Breast epithelium (tissue), 4 donors: ENCODE data around the gene XAF1. TPM values are rescaled to one million over a fixed set of nuclear protein-coding genes. Genes with fewer than 3 reads are reported as not detected.

Experiments
- DNase-seq, 2 donors: peaks; one replicate each; pipeline ENCODE4 v3.0.0-alpha.2; 2019; ENCODE audit warnings: low spot score in 2 of 2
- H3K27ac ChIP-seq, 2 donors: fragments of 200-600 bp; sonication (generic) in 1 of 2; one replicate each; pipeline ENCODE4 v1.5.1; 2016 to 2019; ENCODE audit warnings: mild to moderate bottlenecking in 1 of 2
- H3K27me3 ChIP-seq, 2 donors: fragments of 200-600 bp; sonication (generic) in 1 of 2; one replicate each; pipeline versions ENCODE4 v1.5.1 to v1.6.0; 2017 to 2019; ENCODE audit warnings: control low read depth in 1 of 2, mild to moderate bottlenecking in 1 of 2
- H3K36me3 ChIP-seq: fragments of 200-600 bp; one replicate; pipeline ENCODE4 v1.5.1; 2019
- H3K4me1 ChIP-seq, 2 donors: fragments of 200-600 bp; sonication (generic); one replicate each; pipeline ENCODE4 v1.5.1; 2016 to 2019; ENCODE audit warnings: control low read depth in 1 of 2
- H3K4me3 ChIP-seq, 3 donors: fragments of 200-600 bp; sonication (generic); 1 replicate in 2 of 3; 2 replicates in 1 of 3; pipeline ENCODE4 v1.5.1; 2016 to 2019; ENCODE audit warnings: mild to moderate bottlenecking in 3 of 3, moderate library complexity in 2 of 3
- H3K9me3 ChIP-seq, 2 donors: fragments of 200-600 bp; sonication (generic) in 1 of 2; one replicate each; pipeline ENCODE4 v1.5.1; 2016 to 2019; ENCODE audit warnings: control low read depth in 1 of 2
- CTCF ChIP-seq, 3 donors: fragments of 450-650 bp; IDR thresholded peaks; one replicate each; pipeline ENCODE4 v1.5.1; 2016 to 2017; ENCODE audit warnings: antibody characterized with exemption in 3 of 3, mild to moderate bottlenecking in 3 of 3, moderate library complexity in 3 of 3
- POLR2A ChIP-seq: fragments of 450-650 bp; IDR thresholded peaks from one replicate; pipeline ENCODE4 v1.6.1; 2016; ENCODE audit warnings: antibody characterized with exemption, mild to moderate bottlenecking, moderate library complexity
- POLR2AphosphoS5 ChIP-seq, 3 donors: sonication (generic); formaldehyde crosslinking; IDR thresholded peaks; one replicate each; pipeline ENCODE4 v1.6.1; 2017; ENCODE audit warnings: antibody characterized with exemption in 3 of 3
- intact Hi-C: fragments of 100-400 bp; cut with DNase I; formaldehyde crosslinking; loops from one replicate; pipeline ENCODE4 v1.15.1; 2023; ENCODE audit warnings: low total_unique reads
- total RNA-seq, 3 donors: library from RNA; depleted of rRNA; stranded (reverse); fragments of >200 nt; gene quantifications; one replicate each; pipeline ENCODE4 v1.1.0, GENCODE V29; 2016

The XAF1 gene
- total RNA-seq, 3 donors from 2014 or later = 15.2 to 25.6 (median 25.2) TPM

GRCh38 chr17:6796887-6797490 lies 41.1 kb downstream of the XAF1 start:
- no peak overlapping the region for H3K4me3 ChIP-seq
- intact Hi-C loops = no loop called here
- H3K36me3 ChIP-seq = no peaks in the 10 kb centered on the region
- no peaks in the 10 kb centered on the region for H3K27me3 ChIP-seq
- H3K4me1 ChIP-seq = no peaks in the 10 kb centered on the region
- no peaks in the 10 kb centered on the region for H3K9me3 ChIP-seq
- H3K27ac ChIP-seq = no peak overlapping the region
- TF ChIP-seq POLR2AphosphoS5 (IDR thresholded peaks at IDR 0.05) (no peak), CTCF (IDR thresholded peaks at IDR 0.05) (no peak), POLR2A (no peak)
- no peak for DNase-seq

GRCh38 chr17:6797718-6798351 lies 42.0 kb downstream of the XAF1 start:
- Histone ChIP-seq H3K27me3 (no peaks in the 10 kb centered on the region), H3K9me3 (no peaks in the 10 kb centered on the region), H3K4me3 (no peak overlapping the region), H3K4me1 (no peaks in the 10 kb centered on the region), H3K36me3 (no peaks in the 10 kb centered on the region), H3K27ac (peak overlapping the region in 1 of 2 donors; percentile 25)
- intact Hi-C loops = no loop called here
- no peak for TF ChIP-seq POLR2A
- no peak for TF ChIP-seq POLR2AphosphoS5 (IDR thresholded peaks at IDR 0.05)
- no peak for TF ChIP-seq CTCF (IDR thresholded peaks at IDR 0.05)
- DNase-seq = no peak

GRCh38 chr17:6799738-6800137 lies 43.9 kb downstream of the XAF1 start:
- Histone ChIP-seq H3K4me3 (no peak overlapping the region), H3K4me1 (no peaks in the 10 kb centered on the region), H3K27ac (no peak overlapping the region), H3K27me3 (no peaks in the 10 kb centered on the region), H3K9me3 (no peaks in the 10 kb centered on the region), H3K36me3 (no peaks in the 10 kb centered on the region)
- DNase-seq = no peak
- TF ChIP-seq POLR2AphosphoS5 (IDR thresholded peaks at IDR 0.05) = no peak
- no peak for TF ChIP-seq CTCF (IDR thresholded peaks at IDR 0.05)
- intact Hi-C loops = no loop called here

- DNase-seq = no peak
- Histone ChIP-seq H3K4me1 (no peaks in the 10 kb centered on the region), H3K36me3 (no peaks in the 10 kb centered on the region), H3K9me3 (no peaks in the 10 kb centered on the region), H3K4me3 (no peak overlapping the region), H3K27me3 (no peaks in the 10 kb centered on the region), H3K27ac (no peak overlapping the region)
- TF ChIP-seq CTCF (IDR thresholded peaks at IDR 0.05) = no peak
- TF ChIP-seq POLR2A = no peak
- TF ChIP-seq POLR2AphosphoS5 (IDR thresholded peaks at IDR 0.05) = no peak
- intact Hi-C loops = no loop called here
These were observed 44.7 kb downstream of the XAF1 start for GRCh38 chr17:6800422-6801027.

GRCh38 chr17:6811510-6811909 lies 55.7 kb downstream of the XAF1 start:
- H3K4me3 ChIP-seq = no peak overlapping the region
- intact Hi-C loops = no loop called here
- H3K36me3 ChIP-seq = no peaks in the 10 kb centered on the region
- H3K4me1 ChIP-seq = no peaks in the 10 kb centered on the region
- TF ChIP-seq CTCF (IDR thresholded peaks at IDR 0.05) (no peak), POLR2AphosphoS5 (IDR thresholded peaks at IDR 0.05) (no peak), POLR2A (no peak)
- no peak for DNase-seq
- H3K27me3 ChIP-seq = no peaks in the 10 kb centered on the region
- no peak overlapping the region for H3K27ac ChIP-seq
- H3K9me3 ChIP-seq = peaks cover 0 to 5% of the 10 kb centered on the region in 2 donors
